ENCODE data around the gene DOC2A. TPM values are rescaled to one million over a fixed set of nuclear protein-coding genes. Genes with fewer than 3 reads are reported as not detected.
"Not testable (repeated sequence)": the region's sequence is repeated elsewhere in the genome, so short reads cannot be mapped to it uniquely, and the experiment has no call there.

Gene DOC2A
- total and polyA plus RNA-seq, 2 donors (not counting 3 experiments of a cell fraction or from before 2014, with no cell fraction given): 0.60 to 0.63 TPM

DNA sequence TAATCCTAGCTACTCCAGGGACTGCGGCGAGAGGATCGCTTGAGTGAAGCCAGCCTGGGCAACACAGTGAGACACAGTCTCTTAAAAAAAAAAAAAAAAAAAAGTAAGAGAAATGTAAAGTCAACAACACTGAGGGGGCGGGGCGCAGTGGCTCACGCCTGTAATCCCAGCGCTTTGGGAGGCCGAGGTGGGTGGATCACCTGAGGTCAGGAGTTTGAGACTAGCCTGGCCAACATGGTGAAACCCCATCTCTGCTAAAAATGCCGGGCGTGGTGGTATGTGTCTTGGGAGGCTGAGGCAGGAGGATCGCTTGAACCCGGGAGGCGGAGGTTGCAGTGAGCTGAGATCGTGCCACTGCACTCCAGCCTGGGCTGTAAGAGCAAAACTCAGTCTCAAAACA is 1.8 kb upstream of the DOC2A start:
- H3K4me2 ChIP-seq (ENCODE audit: insufficient read depth, low read length); FAIRE-seq; dilution Hi-C loops (cut with MboI; ENCODE audit: extremely low pct_ligation_motif_present, low sequenced_read_pairs); H2AFZ ChIP-seq (ENCODE audit: low read depth, low read length); H3K4me3 ChIP-seq (replicated peaks in 1 of 3; ENCODE audit: insufficient read depth in 1 of 3, low read depth in 1 of 3, low read length in 3 of 3); intact Hi-C loops (cut with micrococcal nuclease); H3K9ac ChIP-seq (replicated peaks; ENCODE audit: extremely low read depth, insufficient read depth, low read length); H3K79me2 ChIP-seq (ENCODE audit: control insufficient read depth, insufficient read depth, low read length); DNase-seq (ENCODE audit: low read depth, low spot score); H3K36me3 ChIP-seq (ENCODE audit: control insufficient read depth in 2 of 2, extremely low read depth in 1 of 2, insufficient read depth in 2 of 2, low read length in 2 of 2); H3K9me1 ChIP-seq (replicated peaks; ENCODE audit: control insufficient read depth, extremely low read depth, insufficient read depth, low read length); H3K9me3 ChIP-seq (replicated peaks; ENCODE audit: control insufficient read depth, insufficient read depth, low read length); H3K4me1 ChIP-seq (ENCODE audit: control insufficient read depth, extremely low read depth, insufficient read depth, low read length); H3K27ac ChIP-seq (ENCODE audit: insufficient read depth, low read depth, low read length); H4K20me1 ChIP-seq (replicated peaks; ENCODE audit: control insufficient read depth, extremely low read depth, insufficient read depth, low read length); BruUV-seq (replicated peaks); CTCF ChIA-PET: not testable (repeated sequence)
- H3K27me3 ChIP-seq (ENCODE audit: control insufficient read depth in 2 of 2, insufficient read depth in 2 of 2, low read length in 2 of 2): peaks cover 19 to 28% of the 10 kb centered on the region in 2 experiments
- POLR2A ChIA-PET: interaction anchor here (0.7 kb wide), 2 partner anchors 97 to 248 kb away, joined by 4 to 7 read pairs; no protein-coding TSS in a partner anchor

DNA sequence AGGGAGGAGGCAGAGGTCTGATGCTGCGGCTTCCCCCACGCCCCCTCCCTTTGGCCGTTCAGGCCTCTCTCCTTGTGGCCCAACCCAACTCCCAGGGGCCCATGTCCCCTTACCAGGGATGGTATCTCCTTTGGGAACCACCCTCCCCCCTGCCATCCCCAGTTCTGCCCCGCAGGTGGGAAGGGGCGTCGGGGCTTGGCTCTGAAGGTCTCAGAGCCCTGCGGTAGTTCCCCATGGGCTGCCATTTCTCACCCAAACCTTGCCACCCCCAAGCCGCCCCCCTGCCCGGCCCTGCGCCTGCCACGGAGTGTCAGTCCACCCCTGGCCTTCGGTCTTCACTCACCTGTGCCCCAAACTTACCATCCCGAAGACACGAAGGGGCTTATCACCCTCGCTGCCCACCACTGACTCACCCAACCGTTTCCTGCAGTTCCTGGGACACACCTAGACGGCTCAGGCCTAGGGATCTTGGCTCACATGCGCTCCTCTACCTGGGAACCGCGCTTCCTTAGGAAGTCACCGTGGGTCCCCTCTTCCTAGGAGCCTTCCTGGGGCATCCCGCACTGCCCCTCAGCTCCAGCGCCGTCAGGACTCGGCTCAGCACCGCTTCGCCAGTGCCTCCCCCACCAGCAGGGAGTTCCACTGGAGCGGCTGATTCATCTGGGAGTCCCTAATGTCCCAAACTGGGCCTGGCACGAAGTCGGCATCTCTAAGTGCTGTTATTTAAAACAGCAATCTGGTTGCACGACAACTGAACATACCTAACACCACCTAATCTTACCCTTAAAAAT is 1.1 kb upstream of the DOC2A start:
- H3K79me2 ChIP-seq (ENCODE audit: control insufficient read depth, insufficient read depth, low read length): no peaks in the 10 kb centered on the region
- H4K20me1 ChIP-seq (replicated peaks; ENCODE audit: control insufficient read depth, extremely low read depth, insufficient read depth, low read length): no peaks in the 10 kb centered on the region
- no peak overlapping the region for H3K9ac ChIP-seq (replicated peaks; ENCODE audit: extremely low read depth, insufficient read depth, low read length)
- H2AFZ ChIP-seq (ENCODE audit: low read depth, low read length): no peak overlapping the region
- no TSS peak for BruUV-seq (replicated peaks)
- intact Hi-C loops (cut with micrococcal nuclease) (no loop called here), dilution Hi-C loops (cut with MboI; ENCODE audit: extremely low pct_ligation_motif_present, low sequenced_read_pairs) (no loop called here)
- no peak overlapping the region for H3K4me2 ChIP-seq (ENCODE audit: insufficient read depth, low read length)
- peaks cover 2% of the 10 kb centered on the region for H3K4me1 ChIP-seq (ENCODE audit: control insufficient read depth, extremely low read depth, insufficient read depth, low read length)
- H3K9me1 ChIP-seq (replicated peaks; ENCODE audit: control insufficient read depth, extremely low read depth, insufficient read depth, low read length): no peaks in the 10 kb centered on the region
- peaks cover 19 to 28% of the 10 kb centered on the region in 2 experiments for H3K27me3 ChIP-seq (ENCODE audit: control insufficient read depth in 2 of 2, insufficient read depth in 2 of 2, low read length in 2 of 2)
- POLR2A ChIA-PET: interaction anchor here (0.7 kb wide), 1 partner anchor 97 kb away, joined by 7 read pairs; no protein-coding TSS in a partner anchor
- no peak overlapping the region for H3K4me3 ChIP-seq (replicated peaks in 1 of 3; ENCODE audit: insufficient read depth in 1 of 3, low read depth in 1 of 3, low read length in 3 of 3)
- H3K27ac ChIP-seq (ENCODE audit: insufficient read depth, low read depth, low read length): no peak overlapping the region
- H3K36me3 ChIP-seq (ENCODE audit: control insufficient read depth in 2 of 2, extremely low read depth in 1 of 2, insufficient read depth in 2 of 2, low read length in 2 of 2): no peaks in the 10 kb centered on the region
- CTCF ChIA-PET: interaction anchor here (0.6 kb wide), 1 partner anchor 316 kb away, joined by 4 read pairs; no protein-coding TSS in a partner anchor
- TF ChIP-seq EZH2 (IDR thresholded peaks at IDR 0.05; ENCODE audit: borderline replicate concordance, low read depth, low read length, severe bottlenecking) (peak; percentile 84), JUN (IDR thresholded peaks at IDR 0.05; ENCODE audit: borderline replicate concordance, insufficient read depth, insufficient read length, low read depth) (no peak)
- no peak for FAIRE-seq
- H3K9me3 ChIP-seq (replicated peaks; ENCODE audit: control insufficient read depth, insufficient read depth, low read length): no peaks in the 10 kb centered on the region
- no peak for DNase-seq (ENCODE audit: low read depth, low spot score)

All from endothelial cell of umbilical vein (primary cell).